GM19238 (cell line): ENCODE measurements around the gene HUS1.
A peak's percentile ranks its signal among the peaks of the same experiment; 100 is the strongest.
"Not testable (repeated sequence)": the region's sequence is repeated elsewhere in the genome, so short reads cannot be mapped to it uniquely, and the experiment has no call there.

Source experiments
- DNase-seq: peaks from one replicate; pipeline ENCODE4 v3.0.0; 2011; ENCODE audit warnings: low spot score; ENCODE audit not compliant: insufficient read length

Gene HUS1

GRCh38 chr7:47979145-47979831 is at the start of gene HUS1:
HUS1 (minus strand) TSS chr7:47979615; CDS start chr7:47979519, 96 bp downstream.
- peak; percentile 80 for DNase-seq

GRCh38 chr7:48028938-48029337 is 49.5 kb upstream of the HUS1 start, which contains the start of gene SUN3:
SUN3 (minus strand) TSS chr7:48029107; CDS start chr7:48028938, 169 bp downstream.
- DNase-seq, result no peak

GRCh38 chr7:48025624-48026023 is 46.2 kb upstream of the HUS1 start:
- DNase-seq, result no peak

- DNase-seq, result no peak
Measured at GRCh38 chr7:48017674-48018073, 38.3 kb upstream of the HUS1 start.

DNA sequence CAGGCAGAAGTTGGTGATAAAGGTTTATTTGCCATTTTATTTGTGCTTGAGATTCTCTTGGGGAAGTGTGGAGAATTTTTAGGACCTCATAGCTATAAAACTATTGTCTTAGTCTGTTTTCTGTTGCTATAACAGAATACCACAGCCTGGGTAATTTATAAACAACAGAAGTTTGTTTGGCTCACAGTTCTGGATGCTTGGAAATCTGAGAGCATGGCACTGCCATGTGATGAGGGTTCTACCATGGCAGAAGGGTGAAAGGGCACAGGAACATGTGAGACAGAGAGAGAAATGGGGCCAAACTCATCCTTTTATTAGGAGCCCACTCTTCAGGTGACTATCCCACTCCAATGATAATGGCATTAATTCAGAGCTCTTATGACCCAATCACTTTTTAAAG is 37.2 kb upstream of the HUS1 start:
- DNase-seq, result no peak

GRCh38 chr7:48011951-48012350 is 32.5 kb upstream of the HUS1 start:
- no peak for DNase-seq

- no peak for DNase-seq
Measured at GRCh38 chr7:48011323-48011722, 31.9 kb upstream of the HUS1 start.

DNA sequence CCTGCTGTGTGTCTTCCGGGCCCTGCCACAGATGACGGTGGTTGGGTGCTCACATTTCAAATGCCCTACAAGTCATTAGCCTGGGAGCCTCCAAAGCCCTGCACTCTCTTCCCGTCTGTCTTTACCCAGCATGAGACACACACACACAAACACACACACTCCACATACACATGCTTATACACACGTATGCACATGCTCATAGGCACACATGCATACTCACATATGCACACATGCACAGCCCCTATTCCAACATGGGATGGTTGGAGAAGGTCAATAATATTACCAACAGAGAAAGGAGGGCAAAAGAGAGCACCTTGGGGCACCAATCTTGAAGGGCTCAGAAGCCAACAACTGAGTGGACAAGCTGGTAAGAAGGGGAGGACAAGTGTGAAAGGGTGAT is 30.5 kb upstream of the HUS1 start:
- DNase-seq, result no peak

DNA sequence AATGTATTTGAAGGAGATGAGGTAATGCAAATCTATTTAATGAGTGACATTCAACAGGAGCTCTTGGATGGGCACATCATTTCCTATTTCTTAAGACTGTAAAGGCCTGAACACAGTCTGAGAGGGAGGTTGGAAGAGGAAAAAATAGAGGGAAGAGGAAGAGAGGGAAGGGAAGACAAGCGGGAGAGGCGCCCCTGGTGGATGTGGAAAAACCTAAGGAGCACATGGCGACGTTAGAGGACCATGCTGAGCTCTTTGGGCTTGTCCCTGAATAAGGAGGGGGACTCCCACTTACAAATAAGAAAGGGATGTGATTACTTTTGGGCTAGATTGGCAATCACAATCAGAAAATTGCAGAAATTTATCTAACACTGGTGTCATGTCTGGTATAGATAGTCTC is 29.8 kb upstream of the HUS1 start:
- no peak for DNase-seq

DNA sequence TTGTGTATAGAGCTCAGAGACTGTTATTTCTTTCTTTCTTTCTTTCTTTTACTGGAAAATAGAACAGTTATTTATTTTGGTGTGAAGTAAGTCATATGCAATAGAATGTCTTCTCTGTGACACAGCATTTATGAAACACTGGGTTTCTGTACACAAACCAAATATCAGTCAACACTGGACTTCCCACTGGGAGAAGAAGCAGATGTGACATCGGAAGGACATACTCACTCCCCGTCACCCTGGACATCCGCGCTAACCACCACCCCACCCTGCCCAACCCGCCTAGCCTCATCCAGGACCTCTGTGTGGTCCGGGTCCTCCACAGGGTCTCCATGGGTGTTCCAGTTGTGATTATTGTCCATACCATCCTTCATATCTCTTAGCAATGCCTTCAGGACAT is 27.5 kb upstream of the HUS1 start:
- no peak for DNase-seq

DNA sequence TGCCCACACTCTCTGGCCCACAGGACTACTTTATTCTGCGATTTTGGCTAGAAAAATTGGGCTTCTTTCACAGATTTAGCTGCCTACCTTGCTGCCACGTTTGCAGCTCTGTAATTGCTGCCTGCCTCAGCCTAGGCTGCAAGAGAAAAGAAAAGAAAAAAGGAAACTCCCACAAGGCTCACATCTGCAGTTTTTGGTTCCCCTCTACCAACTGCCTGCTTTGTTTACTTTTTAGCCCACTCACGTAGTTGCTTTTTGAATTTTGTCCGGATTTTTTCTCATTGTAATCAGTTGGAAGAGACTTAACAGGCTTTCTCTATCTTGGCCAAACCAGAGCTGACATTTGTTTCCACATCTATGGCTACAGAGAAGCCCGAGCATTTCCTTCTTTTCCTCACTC is 25.2 kb upstream of the HUS1 start:
- DNase-seq, result no peak

- no peak for DNase-seq
Measured at GRCh38 chr7:48004032-48004431, 24.6 kb upstream of the HUS1 start.

- not testable (repeated sequence) for DNase-seq
Measured at GRCh38 chr7:48000164-48000563, 20.7 kb upstream of the HUS1 start.

DNA sequence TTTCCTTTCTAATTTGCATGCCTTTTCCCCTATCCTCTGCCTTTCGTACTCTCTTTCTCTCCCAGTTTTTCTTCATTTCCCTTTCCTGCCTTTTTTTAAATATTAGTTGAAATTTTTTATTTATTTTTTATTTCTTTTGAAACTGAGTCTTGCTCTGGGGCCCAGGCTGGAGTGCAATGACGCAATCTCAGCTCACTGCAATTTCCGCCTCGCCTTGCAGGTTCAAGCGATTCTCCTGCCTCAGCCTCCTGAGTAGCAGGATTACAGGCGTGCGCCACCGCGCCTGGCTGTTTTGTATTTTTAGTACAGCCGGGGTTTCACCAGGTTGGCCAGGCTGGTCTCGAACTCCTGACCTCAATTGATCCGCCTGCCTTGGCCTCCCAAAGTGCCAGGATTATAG is 20.0 kb upstream of the HUS1 start:
- no peak for DNase-seq

GRCh38 chr7:47992446-47992845 is 13.0 kb upstream of the HUS1 start:
- no peak for DNase-seq

DNA sequence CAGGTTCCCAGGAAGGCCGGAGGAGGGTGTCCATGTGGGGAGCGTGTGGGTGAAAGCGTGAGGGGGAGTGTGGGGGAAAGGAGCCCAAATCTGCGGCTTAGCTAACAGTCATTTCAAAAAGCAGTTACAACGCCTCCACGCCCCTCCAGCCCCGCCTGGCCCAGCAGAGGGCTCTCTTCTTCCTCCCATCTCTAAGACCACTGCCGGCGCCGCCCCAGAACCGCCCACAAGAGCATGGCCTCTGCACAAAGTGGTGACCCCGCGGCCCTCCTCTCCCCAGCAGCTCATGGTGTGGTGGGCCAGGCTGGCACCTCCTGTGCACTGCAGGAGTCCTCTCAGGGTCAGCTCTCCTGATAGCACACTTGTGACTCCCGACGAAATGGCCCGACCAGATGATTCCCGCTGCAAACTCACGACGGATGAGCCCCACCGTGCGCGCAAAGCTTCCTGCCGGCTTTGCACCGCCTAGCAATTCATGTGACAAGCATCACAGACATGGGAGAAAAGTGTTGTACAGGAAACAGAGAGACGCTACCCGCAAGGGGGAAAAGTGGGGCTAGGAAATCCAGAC is 12.4 kb upstream of the HUS1 start:
- peak; percentile 78 for DNase-seq

GRCh38 chr7:47991270-47991669 is 11.9 kb upstream of the HUS1 start:
- no peak for DNase-seq

GRCh38 chr7:47990592-47990991 is 11.2 kb upstream of the HUS1 start:
- no peak for DNase-seq

DNA sequence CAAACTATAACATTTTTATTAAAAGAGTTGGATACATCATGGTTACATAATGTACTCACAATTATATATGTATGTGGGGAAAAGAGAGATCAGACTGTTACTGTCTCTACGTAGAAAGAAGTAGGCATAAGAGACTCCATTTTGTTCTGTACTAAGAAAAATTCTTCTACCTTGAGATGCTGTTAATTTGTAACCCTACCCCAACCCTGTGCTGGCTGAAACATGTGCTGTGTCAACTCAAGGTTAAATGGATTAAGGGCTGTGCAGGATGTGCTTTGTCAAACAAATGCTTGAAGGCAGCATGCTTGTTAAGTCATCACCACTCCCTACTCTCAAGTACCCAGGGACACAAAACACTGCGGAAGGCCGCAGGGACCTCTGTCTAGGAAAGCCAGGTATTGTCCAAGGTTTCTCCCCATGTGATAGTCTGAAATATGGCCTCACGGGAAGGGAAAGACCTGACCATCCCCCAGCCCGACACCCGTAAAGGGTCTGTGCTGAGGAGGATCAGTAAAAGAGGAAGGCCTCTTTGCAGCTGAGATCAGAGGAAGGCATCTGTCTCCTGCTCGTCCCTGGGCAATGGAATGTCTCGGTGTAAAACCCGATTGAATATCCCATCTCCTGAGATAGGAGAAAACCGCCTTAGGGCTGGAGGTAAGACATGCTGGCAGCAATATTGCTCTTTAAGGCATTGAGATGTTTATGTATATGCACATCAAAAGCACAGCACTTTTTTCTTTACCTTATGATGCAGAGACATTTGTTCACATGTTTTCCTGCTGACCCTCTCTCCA is 10.4 kb upstream of the HUS1 start:
- DNase-seq, result not testable (repeated sequence)

- DNase-seq, result no peak
Measured at GRCh38 chr7:47988496-47989386, 9.3 kb upstream of the HUS1 start.

- no peak for DNase-seq
Measured at GRCh38 chr7:47982610-47983009, 3.2 kb upstream of the HUS1 start.
